Hair follicular keratinocyte (primary cell): ENCODE results near the gene TSPAN8. TPM values are rescaled to one million over a fixed set of nuclear protein-coding genes. Genes with fewer than 3 reads are reported as not detected.

Source experiments
- total RNA-seq: library from RNA; depleted of rRNA; stranded (reverse); fragments of >200 nt; gene quantifications from 2 replicates; pipeline ENCODE4 v1.2.3, GENCODE V29; 2015

Gene TSPAN8
- total RNA-seq = not detected in 2 replicates

DNA sequence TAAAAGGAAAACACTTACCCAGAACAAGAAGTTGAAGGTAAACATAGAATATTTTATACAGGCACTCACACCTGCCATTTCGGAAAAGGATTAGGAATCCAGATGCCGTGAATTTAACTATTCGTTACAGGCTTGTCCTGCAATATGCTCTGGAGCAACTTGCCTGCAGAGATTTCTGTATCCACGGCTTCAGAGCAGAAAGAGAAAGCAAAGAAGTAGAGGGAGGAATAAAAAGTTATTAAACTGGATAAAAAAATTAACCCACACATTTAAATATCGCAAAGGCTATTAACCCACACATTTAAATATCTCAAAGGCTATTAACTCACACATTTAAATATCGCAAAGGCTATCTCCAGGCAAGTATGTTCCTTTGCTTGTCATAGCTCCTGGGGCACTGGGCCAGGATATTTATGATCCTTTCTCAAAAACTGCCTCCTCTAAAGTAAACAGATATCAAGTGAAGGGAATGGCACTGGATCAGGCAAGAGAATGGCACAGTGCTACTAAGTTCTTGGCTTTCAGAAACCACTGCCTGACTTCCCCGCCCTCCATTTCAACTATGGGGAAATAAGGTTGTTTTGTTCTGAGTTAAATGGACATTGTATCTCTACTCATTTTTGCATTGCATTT, at the start of gene TSPAN8:
Gene TSPAN8, minus strand, starts transcription at position 399 of the 633 bp plus-strand sequence. Its CDS starts 321 bp downstream, at position 78.

Other genes starting within 250 kb of the TSPAN8 start
- not detected in 2 replicates for gene PTPRR, start 237.3 kb downstream of the TSPAN8 start, total RNA-seq